Prostate gland (tissue), 2 donors: Measurements from ENCODE around the gene SLC47A1. TPM values are rescaled to one million over a fixed set of nuclear protein-coding genes. Genes with fewer than 3 reads are reported as not detected.

Experiments used
- DNase-seq: peaks from one replicate; pipeline ENCODE4 v3.0.0-alpha.2; 2019; ENCODE audit warnings: low spot score
- H3K27ac ChIP-seq, 2 donors: fragments of 200-600 bp; sonication (generic); 2 replicates each; pipeline ENCODE4 v1.5.1; 2017 to 2019
- H3K27me3 ChIP-seq: fragments of 200-600 bp; sonication (generic); replicated peaks from 2 replicates; pipeline ENCODE4 v1.5.1; 2019; ENCODE audit not compliant: insufficient read depth
- H3K36me3 ChIP-seq, 2 donors: fragments of 200-600 bp; sonication (generic); 1 replicate in 1 of 2; 2 replicates in 1 of 2; pipeline versions ENCODE4 v1.5.1 to v1.8.1; 2017 to 2019
- H3K4me1 ChIP-seq: fragments of 200-600 bp; sonication (generic); replicated peaks from 2 replicates; pipeline ENCODE4 v1.5.1; 2019
- H3K4me3 ChIP-seq, 2 donors: fragments of 200-600 bp; sonication (generic); 2 replicates each; pipeline ENCODE4 v1.5.1; 2017 to 2019
- H3K9me3 ChIP-seq: fragments of 200-600 bp; sonication (generic); 2 replicates; pipeline ENCODE4 v1.5.1; 2017
- POLR2A ChIP-seq: fragments of 450-650 bp; IDR thresholded peaks from one replicate; pipeline ENCODE4 v1.6.1; 2016; ENCODE audit warnings: antibody characterized with exemption, mild to moderate bottlenecking
- POLR2AphosphoS5 ChIP-seq: sonication (generic); formaldehyde crosslinking; IDR thresholded peaks from one replicate; pipeline ENCODE4 v1.6.1; 2017; ENCODE audit warnings: antibody characterized with exemption
- WGBS: methylation state at CpG from one replicate; pipeline ENCODE4 v1.1.5; 2018; 5-methylcytosine and 5-hydroxymethylcytosine counted together
- intact Hi-C: fragments of 100-400 bp; cut with DNase I; formaldehyde crosslinking; loops from one replicate; pipeline ENCODE4 v1.14.2; 2022
- total RNA-seq, 2 donors: library from RNA; depleted of rRNA; stranded (reverse); fragments of >200 nt; gene quantifications; one replicate each; pipeline ENCODE4 v1.1.0, GENCODE V29; 2016
- TF ChIP-seq, protein P1 (sequence below), 4 experiments: fragments of 200-600 bp in 2 of 4; fragments of 450-650 bp in 2 of 4; sonication (generic) in 2 of 4; IDR thresholded peaks; 1 replicate in 3 of 4; 2 replicates in 1 of 4; pipeline ENCODE4 v1.5.1; 2016 to 2019; ENCODE audit warnings: antibody characterized with exemption in 4 of 4, mild to moderate bottlenecking in 2 of 4, moderate library complexity in 2 of 4

SLC47A1 gene
- total RNA-seq, 2 donors from 2014 or later: 4.5 to 20.0 TPM

DNA sequence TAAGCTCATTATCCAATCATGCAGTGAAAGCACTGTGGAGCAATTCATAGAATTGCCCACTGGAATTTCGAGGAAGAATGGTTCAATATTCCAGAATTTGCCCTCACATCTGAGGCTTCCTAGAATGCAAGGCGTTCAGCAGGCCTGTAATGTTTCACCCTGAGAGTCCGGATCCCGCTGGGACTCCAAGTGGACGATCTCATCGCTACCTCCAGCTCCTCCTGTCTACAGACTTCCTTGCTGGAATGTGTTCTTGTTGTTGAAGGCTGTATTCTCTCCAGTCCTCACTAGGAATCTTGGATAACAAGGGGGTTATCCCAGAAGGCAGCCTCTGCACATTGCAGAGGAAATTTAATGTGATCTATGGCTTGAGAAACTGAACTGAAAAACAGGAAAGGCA is 7.8 kb downstream of the SLC47A1 start:
- TF ChIP-seq POLR2AphosphoS5 (no peak), POLR2A (no peak)
- TF ChIP-seq, protein P1, sequence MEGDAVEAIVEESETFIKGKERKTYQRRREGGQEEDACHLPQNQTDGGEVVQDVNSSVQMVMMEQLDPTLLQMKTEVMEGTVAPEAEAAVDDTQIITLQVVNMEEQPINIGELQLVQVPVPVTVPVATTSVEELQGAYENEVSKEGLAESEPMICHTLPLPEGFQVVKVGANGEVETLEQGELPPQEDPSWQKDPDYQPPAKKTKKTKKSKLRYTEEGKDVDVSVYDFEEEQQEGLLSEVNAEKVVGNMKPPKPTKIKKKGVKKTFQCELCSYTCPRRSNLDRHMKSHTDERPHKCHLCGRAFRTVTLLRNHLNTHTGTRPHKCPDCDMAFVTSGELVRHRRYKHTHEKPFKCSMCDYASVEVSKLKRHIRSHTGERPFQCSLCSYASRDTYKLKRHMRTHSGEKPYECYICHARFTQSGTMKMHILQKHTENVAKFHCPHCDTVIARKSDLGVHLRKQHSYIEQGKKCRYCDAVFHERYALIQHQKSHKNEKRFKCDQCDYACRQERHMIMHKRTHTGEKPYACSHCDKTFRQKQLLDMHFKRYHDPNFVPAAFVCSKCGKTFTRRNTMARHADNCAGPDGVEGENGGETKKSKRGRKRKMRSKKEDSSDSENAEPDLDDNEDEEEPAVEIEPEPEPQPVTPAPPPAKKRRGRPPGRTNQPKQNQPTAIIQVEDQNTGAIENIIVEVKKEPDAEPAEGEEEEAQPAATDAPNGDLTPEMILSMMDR (IDR thresholded peaks at IDR 0.05): no peak
- WGBS: 80% methylated on average over 6 of the region's 6 CpGs
- no peak for DNase-seq
- Histone ChIP-seq H3K27ac (no peak overlapping the region), H3K36me3 (no peaks in the 10 kb centered on the region), H3K27me3 (no peaks in the 10 kb centered on the region), H3K9me3 (no peaks in the 10 kb centered on the region), H3K4me3 (no peak overlapping the region), H3K4me1 (no peaks in the 10 kb centered on the region)
- intact Hi-C loops: no loop called here

DNA sequence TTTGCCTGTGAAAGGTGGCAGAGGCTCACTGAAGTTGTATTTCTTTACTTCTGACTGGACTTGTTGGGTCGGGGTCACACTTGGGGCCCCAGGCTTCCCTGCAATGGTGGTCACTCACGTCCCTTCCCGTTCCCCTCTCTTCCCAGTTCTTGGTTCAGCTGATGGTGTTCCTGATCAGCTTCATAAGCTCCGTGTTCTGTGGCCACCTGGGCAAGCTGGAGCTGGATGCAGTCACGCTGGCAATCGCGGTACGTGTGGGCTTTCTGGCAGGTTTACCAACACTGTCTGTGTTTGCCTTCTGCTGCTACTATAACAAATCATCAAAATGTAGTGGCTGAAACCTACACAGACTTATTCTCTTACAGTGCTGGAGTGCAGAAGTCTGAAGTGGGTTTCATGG is 8.6 kb downstream of the SLC47A1 start:
- H3K27ac ChIP-seq: no peak overlapping the region

DNA sequence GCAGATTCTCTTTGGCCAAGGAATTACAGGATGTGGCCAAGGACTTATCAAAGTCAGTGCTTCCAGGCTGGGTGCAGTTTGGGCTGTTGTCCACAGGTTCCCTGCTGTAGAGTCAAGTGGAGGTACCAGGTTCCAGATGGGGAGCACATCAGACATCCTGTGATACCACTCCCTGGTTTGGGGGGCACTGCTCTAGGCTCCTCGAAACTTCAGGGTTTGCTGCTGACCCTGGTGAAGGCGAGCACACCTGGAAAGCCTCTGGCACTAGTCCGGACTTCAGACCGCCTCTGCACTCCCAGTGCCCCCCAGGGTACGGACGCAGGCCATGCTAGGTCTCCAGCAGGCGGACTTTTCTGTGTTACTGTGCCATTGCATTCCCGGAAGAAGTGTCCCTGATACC is 10.7 kb downstream of the SLC47A1 start:
- 100% methylated on average over 7 of the region's 8 CpGs for WGBS
- no peak overlapping the region for H3K4me3 ChIP-seq

More for the DNA sequence above, 8.6 kb downstream of the SLC47A1 start:
- WGBS: 88% methylated on average over 8 of the region's 8 CpGs
- no peaks in the 10 kb centered on the region for H3K9me3 ChIP-seq
- TF ChIP-seq POLR2A (no peak), POLR2AphosphoS5 (no peak)
- TF ChIP-seq, protein P1 (IDR thresholded peaks at IDR 0.05): no peak
- no peak for DNase-seq
- H3K4me3 ChIP-seq: no peak overlapping the region
- no peaks in the 10 kb centered on the region for H3K36me3 ChIP-seq
- intact Hi-C loops: no loop called here
- no peaks in the 10 kb centered on the region for H3K4me1 ChIP-seq
- no peaks in the 10 kb centered on the region for H3K27me3 ChIP-seq

DNA sequence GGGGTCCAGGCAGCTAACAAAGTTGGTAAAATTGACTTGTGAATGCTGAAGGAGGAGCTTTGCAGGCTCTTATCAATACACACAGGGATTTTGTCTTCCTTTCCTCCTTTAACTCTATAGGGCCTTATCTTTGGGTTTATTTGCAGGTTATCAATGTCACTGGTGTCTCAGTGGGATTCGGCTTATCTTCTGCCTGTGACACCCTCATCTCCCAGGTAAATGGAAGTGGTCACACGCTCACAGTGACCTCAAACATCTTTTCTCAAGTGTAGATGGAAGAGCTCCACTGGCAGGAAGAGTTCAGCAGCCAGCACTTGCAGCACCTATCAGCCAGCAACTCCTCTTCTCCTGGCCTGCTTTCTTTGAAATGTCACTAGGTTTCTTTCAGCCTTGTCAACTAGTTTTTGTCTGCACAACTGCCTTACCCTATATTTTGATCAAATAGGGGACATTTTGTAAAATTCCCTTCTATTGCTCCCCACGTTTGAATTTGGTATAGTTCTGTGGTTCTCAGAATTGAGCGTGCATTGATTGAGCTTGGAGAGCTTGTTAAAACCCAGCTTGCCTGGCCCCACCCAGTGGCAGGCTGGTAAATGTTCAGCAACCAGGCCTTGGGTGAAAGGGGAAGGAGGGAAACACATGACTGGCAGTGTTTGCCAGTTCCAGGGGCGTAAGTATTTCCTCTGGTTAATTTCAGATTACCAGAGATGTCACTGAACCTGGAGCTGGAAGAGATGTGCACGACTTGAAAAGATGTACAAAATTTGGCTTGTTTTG is 12.8 kb downstream of the SLC47A1 start:
- H3K27me3 ChIP-seq: no peaks in the 10 kb centered on the region
- WGBS: 57% methylated on average over 6 of the region's 6 CpGs
- H3K4me3 ChIP-seq: no peak overlapping the region
- H3K36me3 ChIP-seq: no peaks in the 10 kb centered on the region
- no peaks in the 10 kb centered on the region for H3K9me3 ChIP-seq
- no peak for DNase-seq
- no peaks in the 10 kb centered on the region for H3K4me1 ChIP-seq
- intact Hi-C loops: no loop called here
- TF ChIP-seq POLR2A: no peak
- TF ChIP-seq, protein P1 (IDR thresholded peaks at IDR 0.05): peak in 2 of 4 experiments; percentile 19 to 20
- no peak overlapping the region for H3K27ac ChIP-seq

More for the DNA sequence above, 10.7 kb downstream of the SLC47A1 start:
- H3K27ac ChIP-seq: no peak overlapping the region
- H3K9me3 ChIP-seq: no peaks in the 10 kb centered on the region
- intact Hi-C loops: no loop called here
- no peaks in the 10 kb centered on the region for H3K4me1 ChIP-seq
- TF ChIP-seq, protein P1 (IDR thresholded peaks at IDR 0.05): no peak
- no peak for TF ChIP-seq POLR2AphosphoS5
- no peak for TF ChIP-seq POLR2A
- no peaks in the 10 kb centered on the region for H3K36me3 ChIP-seq
- DNase-seq: no peak
- H3K27me3 ChIP-seq: no peaks in the 10 kb centered on the region
